Stimulated activated naive CD8-positive, alpha-beta T cell treated with anti-CD3 and anti-CD28 coated beads, Interleukin-15, Interleukin-2, amounts not matched to agents 100 ng/mL and 50 ng/mL, for 24 hours (primary cell): Measurements from ENCODE around the gene SYT12.

ENCODE experiments used
- H3K27ac Mint-ChIP-seq: one replicate; pipeline ENCODE4 v1.8.0; 2021; ENCODE audit warnings: mild to moderate bottlenecking, mixed read lengths
- H3K27me3 Mint-ChIP-seq: one replicate; pipeline ENCODE4 v1.8.0; 2021; ENCODE audit warnings: mixed read lengths
- H3K36me3 Mint-ChIP-seq: one replicate; pipeline ENCODE4 v1.8.0; 2021; ENCODE audit warnings: low read depth, mixed read lengths
- H3K4me1 Mint-ChIP-seq: one replicate; pipeline ENCODE4 v1.8.0; 2021; ENCODE audit warnings: low read depth, mixed read lengths
- H3K4me3 Mint-ChIP-seq: one replicate; pipeline ENCODE4 v1.8.0; 2021; ENCODE audit warnings: mild to moderate bottlenecking, mixed read lengths
- H3K9me3 Mint-ChIP-seq: one replicate; pipeline ENCODE4 v1.8.0; 2021; ENCODE audit warnings: mixed read lengths

SYT12 gene

GRCh38 chr11:67031791-67032561 lies 9.0 kb downstream of the SYT12 start:
- H3K4me3 Mint-ChIP-seq: no peak overlapping the region
- no peaks in the 10 kb centered on the region for H3K9me3 Mint-ChIP-seq
- no peak overlapping the region for H3K27ac Mint-ChIP-seq
- no peaks in the 10 kb centered on the region for H3K36me3 Mint-ChIP-seq
- H3K27me3 Mint-ChIP-seq: peaks cover 48% of the 10 kb centered on the region
- peaks cover 8% of the 10 kb centered on the region for H3K4me1 Mint-ChIP-seq

GRCh38 chr11:67032830-67033551 lies 10.1 kb downstream of the SYT12 start:
- Mint-ChIP-seq H3K9me3 (no peaks in the 10 kb centered on the region), H3K4me3 (no peak overlapping the region), H3K27me3 (peaks cover 46% of the 10 kb centered on the region), H3K27ac (no peak overlapping the region), H3K36me3 (no peaks in the 10 kb centered on the region), H3K4me1 (peaks cover 8% of the 10 kb centered on the region)

DNA sequence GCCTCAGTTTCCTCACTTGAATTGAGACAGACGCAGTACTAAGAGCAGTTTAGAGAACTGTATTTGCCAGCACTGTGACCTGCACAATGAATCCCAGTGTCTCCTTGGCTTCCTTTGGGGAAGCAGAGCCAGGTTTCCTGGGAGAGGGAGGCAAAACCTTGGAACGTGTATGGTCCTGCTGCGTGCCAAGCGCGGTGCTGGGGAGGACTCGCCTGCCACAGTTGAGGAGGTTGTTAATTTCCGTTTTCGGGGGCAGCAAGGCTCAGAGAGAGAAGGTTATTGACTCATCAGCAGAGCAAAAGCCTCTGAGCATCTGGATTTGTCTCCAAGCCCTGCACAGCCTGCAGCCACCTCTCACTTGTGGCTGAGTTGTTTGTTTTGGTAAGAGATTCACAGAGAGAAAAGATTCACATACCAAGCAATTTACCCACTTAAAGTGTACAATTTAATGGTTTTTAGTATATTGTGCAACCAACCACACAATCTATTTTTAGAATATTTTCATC lies 10.8 kb downstream of the SYT12 start:
- H3K4me3 Mint-ChIP-seq: no peak overlapping the region
- H3K9me3 Mint-ChIP-seq: no peaks in the 10 kb centered on the region
- no peaks in the 10 kb centered on the region for H3K36me3 Mint-ChIP-seq
- no peak overlapping the region for H3K27ac Mint-ChIP-seq
- H3K27me3 Mint-ChIP-seq: peaks cover 46% of the 10 kb centered on the region
- H3K4me1 Mint-ChIP-seq: peaks cover 8% of the 10 kb centered on the region

- Mint-ChIP-seq H3K4me1 (peaks cover 8% of the 10 kb centered on the region), H3K9me3 (no peaks in the 10 kb centered on the region), H3K36me3 (no peaks in the 10 kb centered on the region), H3K27ac (no peak overlapping the region), H3K27me3 (peaks cover 40% of the 10 kb centered on the region), H3K4me3 (no peak overlapping the region)
Measured at GRCh38 chr11:67034350-67034749, 11.4 kb downstream of the SYT12 start.

DNA sequence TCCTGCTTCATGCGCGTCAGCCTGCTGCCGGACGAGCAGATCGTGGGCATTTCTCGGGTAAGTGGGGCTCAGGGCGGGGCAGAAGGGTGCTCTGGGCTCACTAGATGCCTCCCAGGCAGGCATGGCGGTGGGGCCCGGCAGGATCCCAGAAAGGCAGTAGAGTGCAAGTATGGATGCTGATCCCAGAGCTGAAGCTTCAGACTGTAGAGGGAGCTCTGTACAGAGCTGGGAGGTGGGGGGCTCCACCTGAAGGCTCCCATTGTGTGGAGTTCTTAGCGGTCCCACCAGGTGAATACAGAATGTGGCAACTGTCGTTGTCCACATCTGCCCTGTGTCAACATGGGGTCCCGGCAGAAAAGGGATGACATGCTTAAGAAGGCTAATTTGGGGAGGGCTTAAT lies 17.2 kb downstream of the SYT12 start:
- no peaks in the 10 kb centered on the region for H3K36me3 Mint-ChIP-seq
- no peak overlapping the region for H3K27ac Mint-ChIP-seq
- H3K9me3 Mint-ChIP-seq: no peaks in the 10 kb centered on the region
- no peak overlapping the region for H3K4me3 Mint-ChIP-seq
- no peaks in the 10 kb centered on the region for H3K4me1 Mint-ChIP-seq
- peaks cover 9% of the 10 kb centered on the region for H3K27me3 Mint-ChIP-seq

GRCh38 chr11:67041602-67042001 lies 18.7 kb downstream of the SYT12 start:
- Mint-ChIP-seq H3K27ac (no peak overlapping the region), H3K27me3 (peaks cover 9% of the 10 kb centered on the region), H3K4me3 (no peak overlapping the region), H3K9me3 (no peaks in the 10 kb centered on the region), H3K4me1 (no peaks in the 10 kb centered on the region), H3K36me3 (no peaks in the 10 kb centered on the region)

GRCh38 chr11:67043572-67044349 lies 20.8 kb downstream of the SYT12 start:
- no peaks in the 10 kb centered on the region for H3K36me3 Mint-ChIP-seq
- no peaks in the 10 kb centered on the region for H3K4me1 Mint-ChIP-seq
- no peak overlapping the region for H3K27ac Mint-ChIP-seq
- H3K9me3 Mint-ChIP-seq: no peaks in the 10 kb centered on the region
- H3K4me3 Mint-ChIP-seq: no peak overlapping the region
- peaks cover 6% of the 10 kb centered on the region for H3K27me3 Mint-ChIP-seq

DNA sequence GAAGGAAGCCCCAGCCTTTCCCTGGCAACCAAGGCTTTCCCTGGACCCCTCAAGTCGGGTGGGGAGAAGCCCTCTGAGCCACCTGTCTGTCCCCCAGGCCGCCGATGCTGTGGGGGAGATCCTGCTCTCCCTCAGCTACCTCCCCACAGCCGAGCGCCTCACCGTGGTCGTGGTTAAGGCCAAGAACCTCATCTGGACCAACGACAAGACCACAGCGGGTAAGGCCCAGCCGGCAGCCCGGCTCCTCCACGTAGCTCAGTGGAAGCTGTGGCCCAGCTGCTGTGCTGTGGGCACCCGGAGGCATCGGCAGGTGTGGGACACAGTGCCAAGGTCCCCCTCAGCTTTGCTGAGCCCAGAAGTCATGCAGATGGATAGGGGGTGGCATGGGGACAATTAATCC lies 21.6 kb downstream of the SYT12 start:
- H3K36me3 Mint-ChIP-seq: no peaks in the 10 kb centered on the region
- no peak overlapping the region for H3K27ac Mint-ChIP-seq
- no peaks in the 10 kb centered on the region for H3K9me3 Mint-ChIP-seq
- H3K4me3 Mint-ChIP-seq: no peak overlapping the region
- H3K4me1 Mint-ChIP-seq: no peaks in the 10 kb centered on the region
- H3K27me3 Mint-ChIP-seq: peaks cover 6% of the 10 kb centered on the region

DNA sequence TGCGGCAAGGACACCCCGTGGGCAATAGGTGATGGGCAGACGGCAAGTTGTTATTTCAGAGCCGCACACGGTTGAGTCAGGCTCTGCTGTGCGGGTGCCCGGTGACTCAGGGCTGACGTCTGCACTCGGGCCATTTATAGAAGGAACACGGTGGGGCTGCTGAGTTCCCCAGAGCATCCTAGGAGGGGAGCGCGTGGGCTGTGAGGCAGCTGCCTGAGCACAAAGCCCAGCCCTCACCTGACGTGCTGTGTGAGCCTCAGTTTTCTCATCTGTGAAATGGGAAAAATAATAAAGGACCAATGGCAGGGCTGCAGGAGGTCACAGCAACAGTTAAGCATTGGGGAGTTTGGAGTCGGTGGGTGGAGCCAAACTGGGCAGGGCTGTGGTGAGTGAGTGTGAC lies 22.4 kb downstream of the SYT12 start:
- Mint-ChIP-seq H3K9me3 (no peaks in the 10 kb centered on the region), H3K27me3 (peaks cover 6% of the 10 kb centered on the region), H3K36me3 (no peaks in the 10 kb centered on the region), H3K27ac (no peak overlapping the region), H3K4me3 (no peak overlapping the region), H3K4me1 (no peaks in the 10 kb centered on the region)

DNA sequence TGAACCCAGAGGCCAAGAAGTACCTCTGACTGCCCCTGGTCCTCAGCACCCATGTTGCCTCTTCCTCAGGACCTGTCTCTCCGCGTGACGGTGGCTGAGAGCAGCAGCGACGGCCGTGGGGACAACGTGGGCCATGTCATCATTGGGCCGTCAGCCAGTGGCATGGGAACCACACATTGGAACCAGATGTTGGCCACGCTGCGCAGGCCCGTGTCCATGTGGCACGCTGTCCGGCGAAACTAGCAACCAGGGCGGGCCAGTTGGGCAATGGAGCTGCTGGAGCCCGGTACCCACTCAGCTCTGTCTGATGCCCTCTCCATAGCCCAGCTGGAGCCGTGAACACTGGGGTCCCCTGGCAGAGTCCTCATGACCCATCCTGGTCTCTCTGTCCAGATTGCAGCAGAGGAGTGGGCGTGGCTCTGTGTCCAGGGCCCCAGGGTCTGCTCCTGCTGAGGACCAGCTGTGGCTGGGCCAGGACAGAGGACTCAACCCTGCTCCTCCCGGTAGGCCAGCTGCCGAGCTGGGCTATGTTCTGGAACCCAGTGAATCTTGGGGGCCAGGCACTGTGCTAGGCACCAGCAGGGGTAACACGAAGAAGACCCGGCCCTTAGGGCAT lies 25.7 kb downstream of the SYT12 start:
- no peaks in the 10 kb centered on the region for H3K36me3 Mint-ChIP-seq

DNA sequence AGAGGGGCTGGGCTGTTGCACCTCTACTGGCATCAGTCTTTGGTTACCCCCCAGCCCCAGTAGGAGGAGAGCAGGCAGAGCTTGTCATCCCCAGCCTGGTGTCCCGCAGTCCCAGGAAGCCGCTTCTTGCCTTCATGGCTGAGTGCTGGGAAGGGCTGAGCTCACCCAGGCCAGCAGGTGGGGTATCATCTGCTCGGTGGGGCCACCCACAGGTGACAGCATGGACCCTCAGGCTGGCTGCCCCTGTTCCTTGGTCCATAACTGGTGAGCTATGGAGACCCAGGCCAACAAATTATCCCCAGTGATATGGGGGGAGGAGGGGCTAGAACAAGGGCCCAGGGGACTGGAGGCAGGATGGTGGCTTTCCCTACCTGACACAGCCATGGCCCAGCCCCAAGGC lies 27.2 kb downstream of the SYT12 start:
- no peak overlapping the region for H3K4me3 Mint-ChIP-seq

More for the DNA sequence above, 25.7 kb downstream of the SYT12 start:
- H3K4me1 Mint-ChIP-seq: no peaks in the 10 kb centered on the region
- peaks cover 3% of the 10 kb centered on the region for H3K27me3 Mint-ChIP-seq
- H3K9me3 Mint-ChIP-seq: no peaks in the 10 kb centered on the region
- no peak overlapping the region for H3K27ac Mint-ChIP-seq
- no peak overlapping the region for H3K4me3 Mint-ChIP-seq

GRCh38 chr11:67051180-67051893 lies 28.4 kb downstream of the SYT12 start:
- H3K27ac Mint-ChIP-seq: no peak overlapping the region
- peaks cover 14% of the 10 kb centered on the region for H3K27me3 Mint-ChIP-seq
- no peaks in the 10 kb centered on the region for H3K9me3 Mint-ChIP-seq

More for the DNA sequence above, 27.2 kb downstream of the SYT12 start:
- peaks cover 7% of the 10 kb centered on the region for H3K27me3 Mint-ChIP-seq
- no peaks in the 10 kb centered on the region for H3K9me3 Mint-ChIP-seq
- H3K4me1 Mint-ChIP-seq: peaks cover 3% of the 10 kb centered on the region
- H3K36me3 Mint-ChIP-seq: no peaks in the 10 kb centered on the region
- H3K27ac Mint-ChIP-seq: no peak overlapping the region

DNA sequence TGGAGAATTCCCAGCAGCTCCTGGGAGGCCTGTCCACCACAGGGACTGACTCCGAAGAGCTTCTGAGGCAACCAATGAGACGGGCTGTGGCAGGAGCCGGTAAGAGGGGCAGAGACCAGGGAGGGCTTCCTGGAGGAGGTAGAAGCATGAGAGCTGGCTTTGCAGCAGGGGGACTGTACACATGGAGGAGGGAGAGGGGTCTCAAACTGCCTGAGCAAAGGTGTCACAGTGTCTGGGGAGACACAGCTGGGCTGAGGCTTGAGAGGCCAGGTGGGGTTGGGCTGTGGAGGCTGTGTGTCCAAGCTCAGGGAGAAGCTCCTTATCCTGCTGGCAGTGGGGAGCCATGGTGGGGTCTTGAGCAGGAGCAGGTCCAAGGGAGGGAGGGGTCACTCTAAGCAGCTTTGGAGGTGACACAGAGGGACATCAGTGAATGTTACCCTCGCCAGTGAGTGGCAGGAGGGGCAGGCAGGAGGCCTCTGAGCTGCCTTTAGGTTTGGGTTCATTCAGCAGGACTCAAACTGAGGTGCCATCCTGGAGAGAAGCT lies 29.1 kb downstream of the SYT12 start:
- H3K27me3 Mint-ChIP-seq: peaks cover 14% of the 10 kb centered on the region

More at GRCh38 chr11:67051180-67051893, 28.4 kb downstream of the SYT12 start:
- no peaks in the 10 kb centered on the region for H3K36me3 Mint-ChIP-seq
- peaks cover 14% of the 10 kb centered on the region for H3K4me1 Mint-ChIP-seq
- H3K4me3 Mint-ChIP-seq: no peak overlapping the region

GRCh38 chr11:67052891-67053290 lies 30.0 kb downstream of the SYT12 start:
- peaks cover 16% of the 10 kb centered on the region for H3K4me1 Mint-ChIP-seq
- H3K36me3 Mint-ChIP-seq: no peaks in the 10 kb centered on the region
- H3K9me3 Mint-ChIP-seq: no peaks in the 10 kb centered on the region
- H3K4me3 Mint-ChIP-seq: no peak overlapping the region
- no peak overlapping the region for H3K27ac Mint-ChIP-seq
- peaks cover 14% of the 10 kb centered on the region for H3K27me3 Mint-ChIP-seq

More for the DNA sequence above, 29.1 kb downstream of the SYT12 start:
- Mint-ChIP-seq H3K9me3 (no peaks in the 10 kb centered on the region), H3K36me3 (no peaks in the 10 kb centered on the region), H3K27ac (no peak overlapping the region), H3K4me3 (no peak overlapping the region), H3K4me1 (peaks cover 16% of the 10 kb centered on the region)
